Left ventricle myocardium inferior (tissue), 1 donor: ENCODE results near the gene INKA1. TPM values are rescaled to one million over a fixed set of nuclear protein-coding genes. Genes with fewer than 3 reads are reported as not detected.
"Not testable (repeated sequence)": the region's sequence is repeated elsewhere in the genome, so short reads cannot be mapped to it uniquely, and the experiment has no call there.

Experiments used
- DNase-seq: peaks from one replicate; pipeline ENCODE4 v3.0.0-alpha.2; 2020
- H3K27ac ChIP-seq: fragments of 200-600 bp; replicated peaks from 2 replicates; pipeline ENCODE4 v1.8.0; 2021
- H3K27me3 ChIP-seq: fragments of 200-600 bp; 2 replicates; pipeline ENCODE4 v1.8.0; 2021; ENCODE audit warnings: low read depth
- H3K36me3 ChIP-seq: fragments of 200-600 bp; 2 replicates; pipeline ENCODE4 v1.8.0; 2021
- H3K4me1 ChIP-seq: fragments of 200-600 bp; 2 replicates; pipeline ENCODE4 v1.8.0; 2021
- H3K4me3 ChIP-seq: fragments of 200-600 bp; 2 replicates; pipeline ENCODE4 v1.8.0; 2021; ENCODE audit warnings: mild to moderate bottlenecking, moderate library complexity
- H3K9me3 ChIP-seq: fragments of 200-600 bp; replicated peaks from 2 replicates; pipeline ENCODE4 v1.8.0; 2021
- CTCF ChIP-seq: fragments of 200-600 bp; IDR thresholded peaks from 2 replicates; pipeline ENCODE4 v1.8.0; 2021; ENCODE audit warnings: antibody characterized with exemption, mild to moderate bottlenecking, borderline replicate concordance
- intact Hi-C: fragments of 100-400 bp; cut with micrococcal nuclease; formaldehyde crosslinking; loops from one replicate; pipeline ENCODE4 v1.11.0; 2022
- total RNA-seq: library from RNA; stranded (reverse); fragmentation: NEBNext Ultra II Directional; extraction: Animal tissue kit (Norgen Biotek cat#: 25700); gene quantifications from one replicate; pipeline ENCODE4 v1.2.1, GENCODE V29; 2021
- donor health status: DM: no; HTN: yes; CAD: no; lungs with severe emphysema.

The INKA1 gene
- total RNA-seq, 1 donor from 2014 or later, result 2.3 TPM

- H3K27ac ChIP-seq, result no peak overlapping the region
- TF ChIP-seq CTCF, result no peak
- no peaks in the 10 kb centered on the region for H3K27me3 ChIP-seq
- peaks cover 13% of the 10 kb centered on the region for H3K36me3 ChIP-seq
- DNase-seq, result no peak
- no peak overlapping the region for H3K4me3 ChIP-seq
- intact Hi-C loops, result no loop called here
- H3K9me3 ChIP-seq, result no peaks in the 10 kb centered on the region
- H3K4me1 ChIP-seq, result peaks cover 18% of the 10 kb centered on the region
These were observed 30.4 kb upstream of the INKA1 start for GRCh38 chr3:49772703-49773102.

GRCh38 chr3:49775538-49775937, 27.5 kb upstream of the INKA1 start:
- Histone ChIP-seq H3K36me3 (peaks cover 13% of the 10 kb centered on the region), H3K27ac (no peak overlapping the region), H3K4me1 (peaks cover 23% of the 10 kb centered on the region), H3K4me3 (no peak overlapping the region), H3K27me3 (no peaks in the 10 kb centered on the region), H3K9me3 (no peaks in the 10 kb centered on the region)
- no peak for DNase-seq
- intact Hi-C loops, result no loop called here
- TF ChIP-seq CTCF, result no peak

GRCh38 chr3:49776101-49776500, 27.0 kb upstream of the INKA1 start:
- H3K27me3 ChIP-seq, H3K4me3 ChIP-seq, H3K27ac ChIP-seq, H3K9me3 ChIP-seq, intact Hi-C loops, DNase-seq: not testable (repeated sequence)
- peaks cover 14% of the 10 kb centered on the region for H3K36me3 ChIP-seq
- peaks cover 29% of the 10 kb centered on the region for H3K4me1 ChIP-seq

- Histone ChIP-seq H3K27ac (no peak overlapping the region), H3K9me3 (no peaks in the 10 kb centered on the region), H3K36me3 (peaks cover 30% of the 10 kb centered on the region), H3K27me3 (no peaks in the 10 kb centered on the region), H3K4me3 (no peak overlapping the region), H3K4me1 (peaks cover 59% of the 10 kb centered on the region)
- intact Hi-C loops, result no loop called here
- TF ChIP-seq CTCF, result no peak
- no peak for DNase-seq
These were observed 23.5 kb upstream of the INKA1 start for GRCh38 chr3:49779358-49780079.

- no peak for DNase-seq
- peaks cover 32% of the 10 kb centered on the region for H3K36me3 ChIP-seq
- peaks cover 63% of the 10 kb centered on the region for H3K4me1 ChIP-seq
- no peaks in the 10 kb centered on the region for H3K9me3 ChIP-seq
- H3K27ac ChIP-seq, result no peak overlapping the region
- no peak overlapping the region for H3K4me3 ChIP-seq
- intact Hi-C loops, result no loop called here
- H3K27me3 ChIP-seq, result no peaks in the 10 kb centered on the region
- TF ChIP-seq CTCF, result no peak
These were observed 22.7 kb upstream of the INKA1 start for GRCh38 chr3:49780080-49780974.

- H3K27ac ChIP-seq, H3K9me3 ChIP-seq, intact Hi-C loops, DNase-seq, H3K4me3 ChIP-seq, H3K27me3 ChIP-seq: not testable (repeated sequence)
- Histone ChIP-seq H3K4me1 (peaks cover 64% of the 10 kb centered on the region), H3K36me3 (peaks cover 32% of the 10 kb centered on the region)
These were observed 22.1 kb upstream of the INKA1 start for GRCh38 chr3:49780975-49781365.
